NCI-H146 treated with DMSO at 0.1 percent for 48 hours (cell line): ENCODE data around the gene USP6NL.
A peak's percentile ranks its signal among the peaks of the same experiment; 100 is the strongest.

Experiments
- DNase-seq: peaks from one replicate; lab custom pipeline; 2025; ENCODE audit not compliant: unreplicated experiment; lab: John Stamatoyannopoulos, UW

Gene USP6NL

DNA sequence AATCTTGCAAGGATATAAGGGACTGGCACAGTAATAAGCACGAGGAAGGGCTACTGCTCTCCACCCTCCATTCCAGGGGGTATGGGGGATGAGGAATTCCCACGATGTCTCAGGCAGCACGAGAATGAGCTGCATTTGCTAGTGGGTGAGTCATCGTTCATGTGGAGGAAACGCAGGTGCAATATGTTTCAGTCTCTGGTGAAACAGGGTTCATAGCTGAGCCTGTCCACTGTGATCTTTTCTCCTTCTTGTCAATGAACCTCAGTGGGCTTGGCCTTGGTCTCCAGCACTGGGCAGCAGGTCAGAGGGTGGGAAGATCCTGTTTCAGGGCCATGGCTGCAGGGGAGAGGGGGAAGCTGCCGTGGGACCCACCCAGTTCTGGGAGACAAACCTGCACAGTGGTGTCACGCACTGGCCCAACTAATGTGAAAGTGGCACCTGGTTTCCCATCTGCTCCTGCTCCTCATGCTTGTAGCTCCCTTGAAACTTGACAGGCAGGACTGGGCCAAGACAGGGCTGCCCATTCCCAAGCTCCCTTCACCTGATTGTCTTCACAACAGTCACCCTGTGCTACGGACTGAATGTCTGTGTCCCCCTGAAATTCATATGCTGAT lies 181.9 kb downstream of the USP6NL start:
- no peak for DNase-seq

DNA sequence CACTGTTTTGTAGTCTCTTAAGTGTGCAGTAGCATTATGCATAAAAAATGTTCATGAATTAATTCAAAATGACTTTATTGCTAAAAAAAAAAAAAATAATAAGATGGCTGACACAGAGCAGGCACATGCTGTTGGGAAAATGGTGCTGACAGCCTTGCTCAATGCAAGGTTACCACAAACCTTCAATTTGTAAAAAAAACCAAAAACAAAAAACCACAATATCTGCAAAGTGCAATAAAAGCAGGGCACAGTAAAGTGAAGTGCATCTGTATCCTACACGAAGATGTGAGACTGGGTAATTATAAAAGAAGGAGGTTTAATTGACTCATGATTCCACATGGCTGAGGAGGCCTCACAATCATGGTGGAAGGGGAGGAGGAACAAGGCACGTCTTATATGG lies 185.8 kb downstream of the USP6NL start:
- no peak for DNase-seq

DNA sequence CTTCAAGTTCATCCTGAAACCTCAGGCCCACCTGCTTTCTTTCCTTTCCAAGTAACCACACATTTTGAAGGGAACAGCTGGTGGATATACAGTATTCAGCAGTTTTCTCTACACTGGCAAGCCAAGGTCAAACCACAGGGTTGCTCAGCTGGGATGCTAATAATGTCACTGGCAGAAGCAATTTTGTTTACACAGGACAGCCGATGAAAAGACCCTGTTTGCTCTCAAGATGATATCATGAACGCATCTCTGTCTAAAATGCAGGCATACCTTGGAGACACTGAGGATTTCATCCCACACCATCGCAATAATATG lies 186.2 kb downstream of the USP6NL start:
- peak; percentile 98 for DNase-seq

- peak; percentile 85 for DNase-seq
Measured at GRCh38 chr10:11424456-11425295, 186.8 kb downstream of the USP6NL start.

DNA sequence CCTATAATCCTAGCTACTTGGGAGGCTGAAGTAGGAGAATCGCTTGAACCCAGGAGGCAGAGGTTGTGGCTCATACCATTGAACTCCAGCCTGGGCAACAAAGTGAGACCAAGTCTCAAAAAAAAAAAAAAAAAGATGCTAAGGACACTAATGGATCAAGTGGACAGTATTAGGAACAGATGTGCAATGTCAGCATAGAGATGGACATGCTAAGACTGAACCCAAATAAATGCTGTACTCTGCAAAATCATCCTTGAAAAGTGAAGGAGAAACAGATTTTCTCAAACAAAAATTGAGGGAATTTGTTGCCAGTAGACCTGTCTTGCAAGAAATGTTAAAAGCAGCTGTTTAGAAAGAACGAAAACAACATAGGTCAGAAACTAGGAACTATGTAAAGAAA lies 194.5 kb downstream of the USP6NL start:
- DNase-seq = no peak

DNA sequence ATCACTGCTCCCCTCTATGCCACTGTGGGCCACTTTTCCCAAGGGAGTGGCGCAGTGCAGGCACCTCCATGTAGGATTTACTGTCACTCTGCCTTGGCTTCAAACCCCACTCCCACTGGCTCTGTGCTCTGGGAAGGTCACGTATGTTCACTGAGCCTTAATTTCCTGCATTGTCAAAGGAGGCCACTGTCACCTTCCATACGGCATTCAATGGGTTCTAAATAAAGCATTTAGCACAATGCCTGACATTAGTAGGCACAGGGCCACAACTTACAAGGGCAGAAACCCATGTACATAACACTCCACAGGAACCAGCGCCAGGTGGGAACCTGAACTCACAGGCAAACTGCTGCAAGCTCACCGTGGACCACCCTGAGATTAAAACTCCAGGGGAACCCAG lies 196.4 kb downstream of the USP6NL start:
- DNase-seq = no peak

DNA sequence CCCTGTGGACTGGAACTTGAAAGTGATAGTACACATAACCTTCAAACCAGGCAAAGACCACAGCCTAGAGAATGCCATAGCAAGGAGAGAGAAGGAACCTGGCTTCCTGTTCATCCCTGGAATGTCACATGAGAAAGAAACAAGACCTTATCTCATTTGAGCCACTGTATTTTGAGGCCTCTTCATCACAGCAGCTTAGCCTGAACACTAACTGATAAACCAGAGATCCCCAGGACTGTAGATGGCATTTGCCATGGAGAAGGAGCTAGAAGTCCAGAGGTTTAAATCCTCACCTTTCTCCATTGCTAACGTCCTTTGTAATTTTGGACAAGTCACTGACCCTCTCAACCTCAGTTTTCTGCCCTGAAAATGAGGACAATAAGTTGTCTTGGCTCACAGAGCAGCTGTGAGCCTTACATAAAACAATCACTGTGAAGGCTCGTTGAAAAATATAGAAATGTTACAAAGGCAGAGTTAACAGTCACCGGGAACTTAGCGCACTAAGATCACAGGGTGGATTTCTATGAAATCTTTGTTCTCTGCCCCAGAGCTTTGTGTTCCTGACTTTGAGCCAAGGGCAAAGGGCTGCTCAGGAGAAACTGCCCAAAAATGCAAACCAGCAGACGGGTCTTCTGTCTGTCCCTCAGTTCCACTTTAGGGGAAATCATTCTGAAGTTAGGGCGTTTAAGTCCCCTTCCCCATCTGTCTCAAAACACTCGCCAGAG lies 197.0 kb downstream of the USP6NL start:
- DNase-seq = no peak

DNA sequence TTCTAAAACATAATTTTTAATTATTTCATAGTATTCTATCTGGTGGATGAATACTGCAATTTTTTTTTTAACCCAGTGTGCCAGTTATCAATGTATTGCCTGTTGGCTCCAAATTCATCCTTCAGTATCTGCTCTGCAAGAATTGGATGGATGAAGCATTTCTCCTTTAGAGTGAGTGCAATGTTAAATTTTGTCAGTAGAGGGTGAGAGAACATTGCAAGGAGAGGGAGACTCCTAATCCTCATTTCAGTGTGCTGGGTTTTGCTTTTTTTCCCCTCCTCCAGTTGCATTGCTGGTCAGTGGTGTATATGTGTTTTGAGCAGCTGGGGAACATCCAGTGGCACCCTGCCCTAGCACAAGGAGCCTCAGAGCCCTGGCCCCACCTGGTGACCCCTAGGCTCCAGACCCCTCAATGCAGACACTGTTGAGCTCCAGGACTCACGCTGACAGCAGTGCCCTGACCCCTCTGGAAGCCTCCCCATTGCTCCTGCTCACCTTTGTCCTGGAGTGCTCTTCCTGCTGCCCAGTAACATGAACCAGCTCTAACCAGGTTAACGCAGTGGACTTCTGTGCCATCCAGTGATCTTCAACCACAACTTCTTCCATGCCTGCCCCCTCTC lies 199.4 kb downstream of the USP6NL start:
- peak; percentile 22 for DNase-seq

DNA sequence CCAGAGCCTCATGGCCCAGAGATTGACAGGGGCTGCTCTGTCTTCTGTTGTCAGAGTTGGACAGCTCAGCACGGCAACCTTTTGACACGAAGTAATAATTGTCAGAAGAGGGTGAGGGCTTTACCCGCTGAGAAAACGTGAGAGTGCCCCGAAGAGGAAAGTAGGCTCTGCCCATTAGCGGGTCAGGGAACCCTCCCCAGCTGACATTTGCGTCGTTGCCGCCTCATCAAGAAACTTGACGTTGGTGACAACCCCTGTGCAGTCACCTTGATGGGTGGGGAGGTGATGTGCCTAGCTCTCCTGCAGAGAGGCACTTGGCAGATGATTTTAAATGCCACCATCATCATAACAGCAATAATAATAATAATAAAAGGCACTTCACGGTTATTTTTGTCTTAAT lies 202.1 kb downstream of the USP6NL start:
- no peak for DNase-seq

DNA sequence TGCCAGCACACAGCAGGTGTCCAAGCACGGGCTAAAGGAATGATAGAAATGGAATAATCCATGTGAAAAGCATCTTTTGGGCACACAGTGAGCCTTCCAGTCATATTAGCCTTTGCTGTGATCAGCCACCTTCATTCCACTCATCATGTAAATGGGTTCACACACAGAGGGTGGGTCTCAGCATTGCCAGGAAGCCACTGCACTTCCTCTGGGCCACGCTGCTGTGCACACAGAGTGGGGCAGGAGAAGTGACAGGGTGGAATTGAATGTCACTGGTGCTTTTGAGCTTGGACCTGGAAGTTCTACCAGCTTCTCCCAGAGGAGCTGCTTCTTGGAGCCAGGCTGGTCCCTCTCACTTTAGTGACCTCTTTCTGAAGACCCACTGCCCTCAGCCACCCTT lies 203.5 kb downstream of the USP6NL start:
- DNase-seq = no peak

- no peak for DNase-seq
Measured at GRCh38 chr10:11406746-11407145, 204.7 kb downstream of the USP6NL start.

DNA sequence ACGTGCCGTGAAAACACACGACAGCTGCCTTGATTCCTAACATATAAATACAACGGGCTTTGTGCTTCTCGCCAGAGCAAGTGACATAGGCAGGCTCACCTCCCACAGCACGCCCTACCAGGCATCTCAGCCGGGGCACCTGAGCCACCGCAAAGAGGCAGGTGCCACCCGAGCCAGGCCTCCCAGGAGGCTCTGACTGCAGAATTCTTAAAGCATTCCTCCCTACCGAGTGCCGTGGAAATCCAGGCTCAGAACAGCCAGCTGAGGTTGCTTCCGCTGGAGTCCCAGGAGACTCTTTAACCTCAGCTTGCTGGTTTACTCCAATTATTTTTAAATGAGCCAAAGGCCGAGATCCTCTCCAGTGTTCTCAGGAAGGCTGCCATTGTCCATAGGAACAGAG lies 206.5 kb downstream of the USP6NL start:
- DNase-seq = no peak
